ENCODE data around the gene ARID5A.
"Not testable (repeated sequence)": the region's sequence is repeated elsewhere in the genome, so short reads cannot be mapped to it uniquely, and the experiment has no call there.

ARID5A gene

DNA sequence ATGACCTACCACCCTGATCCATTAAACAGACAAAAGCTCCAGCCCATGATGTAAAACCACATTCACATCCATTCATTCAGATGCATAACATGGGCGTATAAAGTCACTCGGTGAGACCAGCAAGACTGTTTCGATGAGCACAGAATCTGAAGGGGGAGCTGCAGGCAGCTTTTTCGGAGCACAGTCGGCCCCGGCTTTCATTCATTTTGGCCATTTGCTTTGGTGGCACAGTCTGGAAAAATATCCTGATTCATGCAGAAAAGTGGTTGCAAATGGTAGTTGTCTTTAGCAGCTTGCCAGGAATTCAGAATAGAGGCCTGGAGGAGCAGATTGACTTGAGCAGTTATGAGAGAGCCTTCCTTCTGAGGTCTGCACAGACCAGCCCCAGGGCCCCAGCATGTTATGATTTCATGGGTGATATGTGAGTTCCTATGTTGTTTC is 11.2 kb downstream of the ARID5A start:
- peaks cover 78% of the 10 kb centered on the region for H3K36me3 Mint-ChIP-seq (ENCODE audit: insufficient read depth)
- H3K4me3 Mint-ChIP-seq, result peak overlapping the region; percentile 73 to 78

DNA sequence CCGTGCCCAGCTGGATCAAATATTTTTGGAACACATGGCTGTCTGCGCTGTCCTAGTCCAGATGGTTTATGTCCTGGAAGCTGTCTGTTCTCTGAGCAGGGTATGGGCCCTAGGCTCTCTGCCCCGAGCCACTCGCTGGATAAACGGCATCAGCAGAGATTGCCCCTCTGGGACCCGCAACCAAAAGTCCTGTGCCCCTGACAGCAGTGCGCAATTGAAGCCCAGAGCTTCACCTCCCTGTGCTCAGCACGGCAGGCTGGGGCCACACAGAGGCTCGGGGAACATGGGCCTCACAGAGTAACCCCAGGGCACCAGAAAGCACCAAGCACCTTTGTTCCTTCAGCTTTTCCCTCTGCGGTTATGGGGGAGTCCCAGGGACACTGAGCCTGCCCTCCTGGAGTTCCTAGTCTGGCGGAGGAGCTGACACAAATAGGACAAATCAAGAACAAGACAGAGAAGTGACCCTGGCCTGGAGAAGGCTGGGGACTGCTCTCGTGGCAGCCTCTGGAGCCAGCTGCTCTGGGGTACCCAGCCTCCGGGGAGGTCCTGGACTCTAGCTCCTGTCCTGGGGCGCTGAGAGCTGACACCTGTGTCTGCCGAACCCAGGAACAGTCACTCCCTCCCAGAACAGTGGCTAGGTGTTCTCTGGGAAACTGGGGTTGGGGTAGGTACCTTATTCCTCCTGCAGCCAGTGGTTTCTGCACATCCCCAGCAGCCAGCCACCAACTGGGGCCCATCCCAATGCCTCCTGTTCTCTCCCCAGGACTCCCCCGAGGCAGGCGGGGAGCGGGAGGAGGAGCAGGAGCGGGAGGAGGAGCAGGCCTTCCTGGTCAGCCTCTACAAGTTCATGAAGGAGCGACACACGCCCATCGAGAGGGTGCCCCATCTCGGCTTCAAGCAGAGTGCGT is 12.3 kb downstream of the ARID5A start:
- Mint-ChIP-seq H3K27me3 (no peaks in the 10 kb centered on the region), H3K4me1 (ENCODE audit: low read depth in 2 of 2) (peaks cover 37 to 38% of the 10 kb centered on the region in 2 donors), H3K36me3 (ENCODE audit: insufficient read depth) (peaks cover 82% of the 10 kb centered on the region), H3K9me3 (no peaks in the 10 kb centered on the region), H3K4me3 (no peak overlapping the region), H3K27ac (no peak overlapping the region)
- DNase-seq, result no peak
- ATAC-seq (replicated peaks), result no peak

More for the DNA sequence above, 11.2 kb downstream of the ARID5A start:
- no peak for ATAC-seq (replicated peaks)
- Mint-ChIP-seq H3K27ac (peak overlapping the region; percentile 87), H3K4me1 (ENCODE audit: low read depth in 2 of 2) (peaks cover 37 to 47% of the 10 kb centered on the region in 2 donors), H3K27me3 (no peaks in the 10 kb centered on the region), H3K9me3 (no peaks in the 10 kb centered on the region)
- DNase-seq, result no peak

DNA sequence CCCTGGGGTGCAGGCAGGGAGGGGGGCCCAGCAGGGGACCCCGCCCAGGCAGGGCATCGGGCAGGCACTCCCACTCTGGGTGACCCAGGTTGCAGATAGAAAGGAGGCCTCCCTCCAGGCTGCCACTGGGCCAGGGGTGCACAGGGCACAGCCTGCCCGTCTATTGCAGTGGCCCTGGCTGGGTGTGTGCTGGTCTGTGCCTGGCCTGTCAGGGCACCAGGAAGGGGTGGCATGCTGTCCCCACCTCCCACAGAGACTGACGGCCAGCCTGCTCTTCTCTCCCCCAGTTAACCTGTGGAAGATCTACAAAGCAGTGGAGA is 12.9 kb downstream of the ARID5A start:
- DNase-seq, result no peak
- Mint-ChIP-seq H3K27me3 (no peaks in the 10 kb centered on the region), H3K4me1 (ENCODE audit: low read depth in 2 of 2) (peaks cover 34 to 36% of the 10 kb centered on the region in 2 donors), H3K9me3 (no peaks in the 10 kb centered on the region), H3K36me3 (ENCODE audit: insufficient read depth) (peaks cover 81% of the 10 kb centered on the region), H3K27ac (peak overlapping the region in 1 of 2 donors; percentile 82), H3K4me3 (no peak overlapping the region)
- no peak for ATAC-seq (replicated peaks)

DNA sequence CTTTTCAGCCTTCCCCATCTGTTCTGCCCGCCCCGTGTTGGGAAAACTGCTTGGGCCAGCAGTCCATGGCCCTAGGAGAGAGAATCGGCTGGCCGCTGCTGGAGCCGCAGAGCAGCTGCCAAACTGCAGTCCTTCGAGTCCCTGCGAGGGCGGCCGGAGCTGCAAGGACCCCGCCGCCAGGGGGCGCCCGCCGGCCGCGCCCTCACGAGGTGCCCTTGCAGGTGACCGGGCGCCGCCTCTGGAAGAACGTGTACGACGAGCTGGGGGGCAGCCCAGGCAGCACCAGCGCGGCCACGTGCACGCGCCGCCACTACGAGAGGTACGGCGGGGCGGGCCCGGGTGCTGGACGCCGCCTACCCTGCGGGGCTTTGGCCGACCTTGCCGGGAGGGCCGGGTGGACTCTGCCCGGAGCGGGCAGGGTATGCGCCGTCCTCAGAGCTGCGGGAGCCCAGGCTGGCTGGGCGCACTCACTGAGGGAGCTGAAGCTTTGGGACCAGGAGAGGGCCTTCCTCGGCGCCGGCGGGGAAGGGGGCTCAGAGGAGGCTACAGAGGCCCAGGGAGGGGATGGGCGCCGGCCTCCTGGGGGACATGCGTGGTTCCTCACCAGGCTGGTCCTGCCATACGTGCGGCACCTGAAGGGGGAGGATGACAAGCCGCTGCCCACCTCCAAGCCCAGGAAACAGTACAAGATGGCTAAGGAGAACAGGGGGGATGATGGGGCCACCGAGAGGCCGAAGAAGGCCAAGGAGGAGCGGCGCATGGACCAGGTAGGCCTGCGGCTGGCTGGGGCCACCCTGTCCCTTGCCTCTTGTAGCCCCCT is 13.6 kb downstream of the ARID5A start:
- DNase-seq (no peak), ATAC-seq (replicated peaks) (no peak)
- no peaks in the 10 kb centered on the region for H3K27me3 Mint-ChIP-seq
- no peak overlapping the region for H3K4me3 Mint-ChIP-seq
- peaks cover 85% of the 10 kb centered on the region for H3K36me3 Mint-ChIP-seq (ENCODE audit: insufficient read depth)
- peaks cover 29 to 33% of the 10 kb centered on the region in 2 donors for H3K4me1 Mint-ChIP-seq (ENCODE audit: low read depth in 2 of 2)
- H3K9me3 Mint-ChIP-seq, result no peaks in the 10 kb centered on the region
- H3K27ac Mint-ChIP-seq, result peak overlapping the region in 1 of 2 donors; percentile 82

DNA sequence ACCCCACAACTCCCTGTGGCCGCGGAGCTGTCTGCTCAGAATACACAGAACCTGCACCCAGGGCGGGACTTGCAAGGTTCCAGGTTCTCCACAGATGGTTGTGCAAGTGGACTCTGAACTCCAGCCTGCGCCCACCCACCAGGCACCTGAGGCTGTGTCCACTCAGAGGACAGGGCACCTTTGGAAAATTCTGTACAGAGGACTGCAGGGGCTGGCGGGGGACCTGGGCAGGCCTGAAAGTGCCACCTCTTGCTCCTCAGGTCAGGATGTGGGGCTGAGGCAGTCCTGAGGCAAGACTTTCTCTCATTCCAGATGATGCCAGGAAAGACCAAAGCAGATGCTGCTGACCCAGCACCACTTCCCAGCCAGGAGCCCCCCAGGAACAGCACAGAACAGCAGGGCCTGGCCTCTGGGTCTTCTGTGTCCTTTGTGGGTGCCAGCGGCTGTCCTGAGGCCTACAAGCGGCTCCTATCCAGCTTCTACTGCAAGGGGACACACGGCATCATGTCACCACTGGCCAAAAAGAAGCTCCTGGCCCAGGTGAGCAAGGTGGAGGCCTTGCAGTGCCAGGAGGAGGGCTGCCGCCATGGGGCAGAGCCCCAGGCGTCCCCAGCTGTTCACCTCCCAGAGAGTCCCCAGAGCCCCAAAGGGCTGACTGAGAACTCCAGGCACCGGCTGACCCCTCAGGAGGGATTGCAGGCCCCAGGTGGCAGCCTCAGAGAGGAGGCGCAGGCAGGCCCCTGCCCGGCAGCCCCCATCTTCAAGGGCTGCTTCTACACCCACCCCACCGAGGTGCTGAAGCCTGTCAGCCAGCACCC is 14.4 kb downstream of the ARID5A start:
- H3K27me3 Mint-ChIP-seq, result no peaks in the 10 kb centered on the region
- H3K9me3 Mint-ChIP-seq, result no peaks in the 10 kb centered on the region
- peak overlapping the region in 1 of 2 donors; percentile 82 for H3K27ac Mint-ChIP-seq
- ATAC-seq (replicated peaks), result no peak
- H3K4me1 Mint-ChIP-seq (ENCODE audit: low read depth in 2 of 2), result peaks cover 21 to 26% of the 10 kb centered on the region in 2 donors
- no peak for DNase-seq
- peaks cover 76% of the 10 kb centered on the region for H3K36me3 Mint-ChIP-seq (ENCODE audit: insufficient read depth)
- H3K4me3 Mint-ChIP-seq, result no peak overlapping the region

DNA sequence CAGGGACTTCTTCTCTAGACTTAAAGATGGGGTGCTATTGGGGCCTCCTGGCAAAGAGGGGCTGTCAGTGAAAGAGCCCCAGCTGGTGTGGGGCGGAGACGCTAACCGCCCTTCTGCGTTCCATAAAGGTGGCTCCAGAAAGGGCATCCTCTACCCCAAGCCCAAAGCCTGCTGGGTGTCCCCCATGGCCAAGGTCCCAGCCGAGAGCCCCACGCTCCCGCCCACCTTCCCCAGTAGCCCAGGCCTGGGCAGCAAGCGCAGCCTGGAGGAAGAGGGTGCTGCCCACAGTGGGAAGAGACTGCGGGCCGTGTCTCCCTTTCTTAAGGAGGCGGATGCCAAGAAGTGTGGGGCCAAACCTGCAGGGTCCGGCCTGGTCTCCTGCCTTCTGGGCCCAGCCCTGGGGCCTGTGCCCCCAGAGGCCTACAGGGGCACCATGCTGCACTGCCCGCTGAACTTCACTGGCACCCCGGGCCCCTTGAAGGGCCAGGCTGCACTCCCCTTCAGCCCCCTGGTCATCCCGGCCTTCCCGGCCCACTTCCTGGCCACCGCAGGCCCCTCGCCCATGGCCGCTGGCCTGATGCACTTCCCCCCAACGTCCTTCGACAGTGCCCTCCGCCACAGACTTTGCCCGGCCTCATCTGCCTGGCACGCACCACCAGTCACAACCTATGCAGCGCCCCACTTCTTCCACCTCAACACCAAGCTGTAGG is 15.2 kb downstream of the ARID5A start:
- no peak for DNase-seq
- peaks cover 69% of the 10 kb centered on the region for H3K36me3 Mint-ChIP-seq (ENCODE audit: insufficient read depth)
- H3K27ac Mint-ChIP-seq, result peak overlapping the region; percentile 65 to 89
- no peaks in the 10 kb centered on the region for H3K9me3 Mint-ChIP-seq
- H3K4me3 Mint-ChIP-seq, result no peak overlapping the region
- H3K27me3 Mint-ChIP-seq, result no peaks in the 10 kb centered on the region
- no peak for ATAC-seq (replicated peaks)
- peaks cover 13 to 19% of the 10 kb centered on the region in 2 donors for H3K4me1 Mint-ChIP-seq (ENCODE audit: low read depth in 2 of 2)

DNA sequence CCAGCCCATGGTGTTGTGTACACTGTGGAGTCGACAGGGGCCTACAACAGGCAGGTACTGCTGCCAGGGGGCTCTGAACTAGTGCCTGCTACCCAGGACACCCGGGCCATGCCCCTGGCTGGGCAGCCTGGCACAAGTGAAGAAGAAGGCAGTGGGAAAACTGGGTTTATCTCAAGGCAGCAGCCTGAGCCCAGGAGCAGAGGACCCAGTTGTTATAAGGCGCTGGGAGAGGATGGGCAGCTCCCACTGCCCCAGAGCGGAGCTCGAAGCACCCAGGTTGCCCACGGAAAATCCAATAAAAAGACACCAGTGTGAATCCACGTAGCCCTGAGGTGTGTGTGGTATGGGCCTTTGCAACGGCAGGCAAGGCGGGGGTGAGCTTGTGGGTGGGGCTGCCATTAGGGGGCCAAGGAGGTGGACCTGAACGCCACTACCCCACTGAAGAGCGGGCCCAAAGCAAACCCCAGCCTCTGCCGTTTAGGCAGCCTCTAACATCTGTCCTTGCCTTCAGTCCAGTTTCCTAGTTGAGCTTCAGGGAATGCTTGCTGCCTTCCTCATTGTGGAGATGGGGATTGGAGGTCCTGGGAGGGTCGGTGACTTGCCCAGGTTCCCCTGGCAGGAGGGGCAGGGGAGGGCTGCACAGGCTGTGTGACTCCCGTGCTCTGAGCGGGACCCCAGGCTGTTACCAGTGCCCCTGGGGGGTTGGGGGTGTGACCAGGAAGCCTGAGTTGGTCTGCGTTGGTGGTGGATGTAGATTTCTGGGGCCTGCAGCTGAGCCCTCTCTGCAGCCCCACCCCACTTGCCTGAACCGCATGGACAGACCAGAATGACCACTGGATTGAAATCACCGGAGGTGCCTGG is 16.0 kb downstream of the ARID5A start:
- ATAC-seq (replicated peaks) (no peak), DNase-seq (no peak)
- Mint-ChIP-seq H3K4me3 (peak overlapping the region in 1 of 2 donors; percentile 70), H3K27ac (peak overlapping the region; percentile 65 to 89), H3K4me1 (ENCODE audit: low read depth in 2 of 2) (peaks cover 9 to 14% of the 10 kb centered on the region in 2 donors), H3K36me3 (ENCODE audit: insufficient read depth) (peaks cover 61% of the 10 kb centered on the region), H3K9me3 (no peaks in the 10 kb centered on the region), H3K27me3 (no peaks in the 10 kb centered on the region)

DNA sequence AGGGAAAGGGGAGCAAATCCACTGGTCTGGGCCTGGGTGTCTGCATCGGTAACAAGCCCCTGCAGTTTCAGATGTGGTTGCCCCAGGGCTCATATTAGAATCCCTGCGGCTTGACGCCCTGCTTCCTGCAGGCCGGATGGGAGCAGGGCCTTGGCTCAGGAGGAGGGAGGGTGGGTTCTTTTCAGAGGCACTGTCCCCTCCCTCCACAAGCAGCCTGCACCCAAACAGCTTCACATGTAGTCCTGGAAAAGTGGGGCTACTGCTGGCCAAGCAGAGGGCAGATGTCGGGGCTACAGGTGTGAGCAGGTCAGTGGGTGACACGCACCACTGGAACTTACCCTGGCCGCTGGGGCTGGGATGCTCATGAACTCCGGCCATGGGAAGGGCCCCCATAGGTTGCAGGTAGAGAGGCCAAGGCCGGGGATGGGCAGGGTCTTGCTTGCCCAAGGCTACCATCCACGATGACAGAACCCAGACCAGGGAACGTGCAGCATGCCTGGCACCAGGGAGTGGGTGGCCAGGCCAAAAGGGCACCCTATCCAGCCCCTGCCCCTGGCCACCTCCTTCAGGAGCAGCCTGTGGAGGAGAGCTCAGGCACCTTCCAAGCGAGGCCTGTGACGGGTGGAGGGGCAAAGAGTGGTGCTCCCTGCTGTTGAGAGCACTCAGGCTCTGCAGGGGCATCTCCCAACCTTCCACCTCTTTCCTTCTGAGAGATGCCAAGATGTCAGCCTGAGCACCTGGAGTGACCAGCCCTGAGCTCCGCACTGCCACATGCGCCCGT is 16.8 kb downstream of the ARID5A start:
- H3K27me3 Mint-ChIP-seq, result no peaks in the 10 kb centered on the region
- peak overlapping the region; percentile 65 to 89 for H3K27ac Mint-ChIP-seq
- peak overlapping the region; percentile 53 to 70 for H3K4me3 Mint-ChIP-seq
- peaks cover 53% of the 10 kb centered on the region for H3K36me3 Mint-ChIP-seq (ENCODE audit: insufficient read depth)
- ATAC-seq (replicated peaks), result no peak
- H3K9me3 Mint-ChIP-seq, result no peaks in the 10 kb centered on the region
- peaks cover 8 to 14% of the 10 kb centered on the region in 2 donors for H3K4me1 Mint-ChIP-seq (ENCODE audit: low read depth in 2 of 2)
- DNase-seq, result no peak

DNA sequence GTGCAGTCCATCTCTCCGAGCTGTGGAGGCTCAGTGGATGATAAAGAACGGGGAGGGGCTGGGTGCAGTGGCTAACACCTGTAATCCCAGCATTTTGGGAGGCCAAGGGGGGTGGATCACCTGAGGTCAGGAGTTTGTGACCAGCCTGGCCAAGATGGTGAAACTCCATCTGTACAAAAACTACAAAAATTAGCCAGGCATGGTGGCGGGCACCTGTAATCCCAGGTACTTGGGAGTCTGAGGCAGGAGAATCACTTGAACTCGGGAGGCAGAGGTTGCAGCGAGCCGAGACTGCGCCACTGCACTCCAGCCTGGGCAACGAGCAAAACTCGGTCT is 17.4 kb downstream of the ARID5A start:
- H3K9me3 Mint-ChIP-seq; H3K27me3 Mint-ChIP-seq; DNase-seq; ATAC-seq (replicated peaks): not testable (repeated sequence)
- Mint-ChIP-seq H3K4me1 (ENCODE audit: low read depth in 2 of 2) (peaks cover 8 to 14% of the 10 kb centered on the region in 2 donors), H3K27ac (peak overlapping the region; percentile 65 to 89), H3K4me3 (peak overlapping the region; percentile 53 to 70), H3K36me3 (ENCODE audit: insufficient read depth) (peaks cover 47% of the 10 kb centered on the region)

DNA sequence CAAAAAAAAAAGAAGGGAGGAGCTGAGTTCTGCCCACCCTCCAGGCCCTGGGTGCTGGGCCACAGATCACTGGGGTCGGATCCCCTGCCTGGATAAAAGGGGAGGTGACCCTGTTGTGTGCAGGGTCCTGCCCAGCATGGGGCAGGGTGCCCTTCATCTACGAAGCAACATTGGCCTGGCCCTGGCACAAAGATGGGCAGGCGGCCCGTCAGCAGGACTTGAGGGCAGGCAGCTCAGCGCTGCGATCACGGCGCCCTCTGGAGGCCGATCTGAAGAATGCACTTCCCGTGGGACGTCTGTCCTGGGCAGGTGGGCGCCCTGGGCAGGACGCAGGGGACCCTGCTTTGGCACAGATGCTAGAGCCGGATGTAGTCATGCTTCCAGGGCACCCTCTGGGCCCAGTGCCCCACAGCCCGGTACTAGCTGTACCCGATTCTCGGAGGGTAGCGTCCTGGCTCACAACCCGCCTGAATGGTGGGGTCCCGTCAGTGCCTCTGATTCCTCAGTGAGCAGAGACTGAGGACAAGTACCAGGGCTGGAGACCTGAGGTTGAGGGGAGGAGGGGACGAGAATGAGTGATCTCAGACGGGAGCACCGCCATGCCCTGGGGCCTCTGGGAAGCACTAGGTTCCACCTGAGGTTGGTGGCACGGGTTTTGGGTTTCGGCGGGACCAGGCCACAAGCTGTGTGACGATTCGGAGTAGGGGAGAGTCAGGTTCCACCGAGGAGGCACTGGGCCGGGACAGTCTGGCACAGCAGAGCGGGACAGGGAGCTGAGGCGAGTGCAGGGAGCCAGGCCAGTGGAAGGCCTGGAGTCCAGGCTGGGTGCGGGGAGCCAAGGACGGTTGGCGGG is 18.0 kb downstream of the ARID5A start:
- peaks cover 8 to 14% of the 10 kb centered on the region in 2 donors for H3K4me1 Mint-ChIP-seq (ENCODE audit: low read depth in 2 of 2)
- peak; percentile 74 for ATAC-seq (replicated peaks)
- peak overlapping the region; percentile 65 to 89 for H3K27ac Mint-ChIP-seq
- H3K27me3 Mint-ChIP-seq, result no peaks in the 10 kb centered on the region
- no peaks in the 10 kb centered on the region for H3K9me3 Mint-ChIP-seq
- H3K36me3 Mint-ChIP-seq (ENCODE audit: insufficient read depth), result peaks cover 44% of the 10 kb centered on the region
- DNase-seq, result peak; percentile 67 to 74 (median 69)
- peak overlapping the region; percentile 53 to 70 for H3K4me3 Mint-ChIP-seq

DNA sequence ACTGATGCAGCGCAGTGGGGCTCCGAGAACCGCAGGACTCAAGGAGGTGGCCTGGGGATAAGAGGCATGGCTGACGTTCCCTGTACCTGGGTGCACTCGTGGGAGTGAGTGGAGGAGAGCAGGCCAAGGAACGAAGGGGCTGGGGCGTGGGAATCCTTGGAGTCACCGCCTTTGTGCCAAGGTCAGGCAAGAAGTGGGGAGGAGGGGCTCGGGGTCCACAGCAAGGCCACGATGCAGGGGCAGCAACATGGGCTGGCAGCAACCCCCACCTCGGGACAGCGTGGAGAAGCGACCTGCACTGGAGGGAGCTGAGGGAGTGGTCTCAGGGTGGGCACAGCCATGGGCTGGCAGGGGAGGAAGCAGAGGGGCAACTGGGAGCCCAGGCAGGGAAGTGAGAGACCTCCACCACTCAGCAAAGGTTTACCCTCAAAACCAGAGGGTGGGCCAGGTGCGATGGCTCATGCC is 18.6 kb downstream of the ARID5A start:
- Mint-ChIP-seq H3K27me3 (no peaks in the 10 kb centered on the region), H3K4me3 (no peak overlapping the region), H3K27ac (peak overlapping the region in 1 of 2 donors; percentile 89), H3K9me3 (no peaks in the 10 kb centered on the region), H3K36me3 (ENCODE audit: insufficient read depth) (peaks cover 43% of the 10 kb centered on the region), H3K4me1 (ENCODE audit: low read depth in 2 of 2) (peaks cover 8 to 14% of the 10 kb centered on the region in 2 donors)
- ATAC-seq (replicated peaks) (no peak), DNase-seq (no peak)
